ENCODE results near the gene C10orf53.

- TF ChIP-seq, protein P1, sequence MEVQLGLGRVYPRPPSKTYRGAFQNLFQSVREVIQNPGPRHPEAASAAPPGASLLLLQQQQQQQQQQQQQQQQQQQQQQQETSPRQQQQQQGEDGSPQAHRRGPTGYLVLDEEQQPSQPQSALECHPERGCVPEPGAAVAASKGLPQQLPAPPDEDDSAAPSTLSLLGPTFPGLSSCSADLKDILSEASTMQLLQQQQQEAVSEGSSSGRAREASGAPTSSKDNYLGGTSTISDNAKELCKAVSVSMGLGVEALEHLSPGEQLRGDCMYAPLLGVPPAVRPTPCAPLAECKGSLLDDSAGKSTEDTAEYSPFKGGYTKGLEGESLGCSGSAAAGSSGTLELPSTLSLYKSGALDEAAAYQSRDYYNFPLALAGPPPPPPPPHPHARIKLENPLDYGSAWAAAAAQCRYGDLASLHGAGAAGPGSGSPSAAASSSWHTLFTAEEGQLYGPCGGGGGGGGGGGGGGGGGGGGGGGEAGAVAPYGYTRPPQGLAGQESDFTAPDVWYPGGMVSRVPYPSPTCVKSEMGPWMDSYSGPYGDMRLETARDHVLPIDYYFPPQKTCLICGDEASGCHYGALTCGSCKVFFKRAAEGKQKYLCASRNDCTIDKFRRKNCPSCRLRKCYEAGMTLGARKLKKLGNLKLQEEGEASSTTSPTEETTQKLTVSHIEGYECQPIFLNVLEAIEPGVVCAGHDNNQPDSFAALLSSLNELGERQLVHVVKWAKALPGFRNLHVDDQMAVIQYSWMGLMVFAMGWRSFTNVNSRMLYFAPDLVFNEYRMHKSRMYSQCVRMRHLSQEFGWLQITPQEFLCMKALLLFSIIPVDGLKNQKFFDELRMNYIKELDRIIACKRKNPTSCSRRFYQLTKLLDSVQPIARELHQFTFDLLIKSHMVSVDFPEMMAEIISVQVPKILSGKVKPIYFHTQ (CRISPR knock-in tag; IDR thresholded peaks at IDR 0.05) = no peak
- TF ChIP-seq NR2C2 (CRISPR knock-in tag; IDR thresholded peaks at IDR 0.05) (no peak), ARID4B (CRISPR knock-in tag; IDR thresholded peaks at IDR 0.05; ENCODE audit: borderline replicate concordance) (no peak)
Observed at GRCh38 chr10:49707585-49707984, 28.1 kb downstream of the C10orf53 start.

Data from WTC11 (cell line).